Measurements from ENCODE around the gene SLC35E4. TPM values are rescaled to one million over a fixed set of nuclear protein-coding genes. Genes with fewer than 3 reads are reported as not detected.

Gene SLC35E4
- total and polyA plus RNA-seq, 12 donors, result 0.60 to 7.0 (median 3.3) TPM

DNA sequence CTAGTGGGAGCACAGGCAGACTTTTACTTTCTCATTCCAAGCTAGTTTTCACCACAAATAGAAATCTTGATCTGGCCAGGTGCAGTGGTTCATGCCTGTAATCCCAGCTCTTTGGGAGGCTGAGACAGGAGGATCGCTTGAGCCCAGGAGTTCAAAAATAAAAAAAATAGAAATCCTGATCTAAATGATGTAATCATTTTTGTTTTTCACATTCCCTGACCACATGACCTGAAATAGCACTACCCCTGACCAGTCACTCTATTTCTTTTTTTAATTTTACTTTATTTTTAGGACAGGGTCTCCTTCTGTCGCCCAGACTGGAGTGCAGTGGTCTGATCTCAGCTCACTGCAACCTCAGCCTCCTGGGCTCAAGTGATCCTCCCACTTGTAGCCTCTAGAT is 30.9 kb upstream of the SLC35E4 start:
- DNase-seq, result no peak
- peak overlapping the region in 1 of 5 donors; percentile 54 for H3K27ac ChIP-seq
- WGBS, 4 donors, result 89 to 93% (median 90%) methylated on average over 2 of the region's 2 CpGs

DNA sequence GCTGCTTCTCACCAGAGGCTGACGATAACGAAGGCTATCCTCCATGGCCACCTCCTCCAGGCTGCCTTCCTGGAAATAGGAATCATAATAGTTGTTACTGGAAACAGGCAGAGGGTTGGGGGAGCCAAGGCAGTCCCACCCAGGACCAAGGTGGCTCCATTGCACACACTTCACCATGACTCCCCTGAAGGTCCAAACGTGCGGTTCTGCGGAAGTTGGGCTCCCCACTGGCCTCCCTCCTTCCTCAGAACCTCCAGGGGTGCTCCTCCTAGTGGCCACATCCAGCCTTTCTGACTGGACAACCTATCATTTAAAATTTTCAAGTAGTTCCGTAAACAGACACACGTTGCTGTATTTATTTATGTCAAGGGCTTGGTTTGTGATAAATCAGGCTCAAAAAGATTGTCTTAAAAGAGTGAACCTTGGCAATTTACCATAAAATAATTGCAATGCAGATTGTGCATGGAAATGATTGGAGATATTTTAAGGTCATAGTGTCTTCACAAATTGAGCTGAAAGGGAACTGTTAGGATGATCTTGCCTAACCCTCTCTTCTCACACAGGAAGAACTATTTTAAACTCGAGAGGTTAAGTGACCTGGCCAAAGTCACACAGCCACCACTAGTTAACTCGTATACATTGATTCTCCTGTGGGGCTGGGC is 30.0 kb upstream of the SLC35E4 start:
- WGBS, 4 donors, result 16 to 21% (median 17%) methylated on average over 6 to 9 of the region's 9 CpGs
- no peaks in the 10 kb centered on the region for H3K9me3 ChIP-seq (replicated peaks in 1 of 3)
- peak overlapping the region in 3 of 5 donors; percentile 54 to 86 (median 74) for H3K27ac ChIP-seq
- peaks cover 34 to 40% of the 10 kb centered on the region in 2 donors for H3K4me1 ChIP-seq (replicated peaks in 1 of 2)
- H3K36me3 ChIP-seq (replicated peaks in 1 of 2), result no peaks in the 10 kb centered on the region
- H3K27me3 ChIP-seq, result no peaks in the 10 kb centered on the region
- peak overlapping the region in 1 of 4 donors; percentile 68 for H3K4me3 ChIP-seq
- intact Hi-C loops (cut with DNase I), result no loop called here
- TF ChIP-seq, protein P1, sequence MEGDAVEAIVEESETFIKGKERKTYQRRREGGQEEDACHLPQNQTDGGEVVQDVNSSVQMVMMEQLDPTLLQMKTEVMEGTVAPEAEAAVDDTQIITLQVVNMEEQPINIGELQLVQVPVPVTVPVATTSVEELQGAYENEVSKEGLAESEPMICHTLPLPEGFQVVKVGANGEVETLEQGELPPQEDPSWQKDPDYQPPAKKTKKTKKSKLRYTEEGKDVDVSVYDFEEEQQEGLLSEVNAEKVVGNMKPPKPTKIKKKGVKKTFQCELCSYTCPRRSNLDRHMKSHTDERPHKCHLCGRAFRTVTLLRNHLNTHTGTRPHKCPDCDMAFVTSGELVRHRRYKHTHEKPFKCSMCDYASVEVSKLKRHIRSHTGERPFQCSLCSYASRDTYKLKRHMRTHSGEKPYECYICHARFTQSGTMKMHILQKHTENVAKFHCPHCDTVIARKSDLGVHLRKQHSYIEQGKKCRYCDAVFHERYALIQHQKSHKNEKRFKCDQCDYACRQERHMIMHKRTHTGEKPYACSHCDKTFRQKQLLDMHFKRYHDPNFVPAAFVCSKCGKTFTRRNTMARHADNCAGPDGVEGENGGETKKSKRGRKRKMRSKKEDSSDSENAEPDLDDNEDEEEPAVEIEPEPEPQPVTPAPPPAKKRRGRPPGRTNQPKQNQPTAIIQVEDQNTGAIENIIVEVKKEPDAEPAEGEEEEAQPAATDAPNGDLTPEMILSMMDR (IDR thresholded peaks at IDR 0.05), result peak; percentile 58 to 73 (median 68)
- no peak for TF ChIP-seq POLR2A (IDR thresholded peaks at IDR 0.05)
- DNase-seq, result peak; percentile 54 to 77 (median 65)

More for the DNA sequence above, 30.9 kb upstream of the SLC35E4 start:
- H3K9me3 ChIP-seq (replicated peaks in 1 of 3), result no peaks in the 10 kb centered on the region
- TF ChIP-seq, protein P1 (IDR thresholded peaks at IDR 0.05), result no peak
- TF ChIP-seq POLR2A (IDR thresholded peaks at IDR 0.05), result no peak
- H3K4me1 ChIP-seq (replicated peaks in 1 of 2), result peaks cover 30 to 35% of the 10 kb centered on the region in 2 donors
- H3K36me3 ChIP-seq (replicated peaks in 1 of 2), result no peaks in the 10 kb centered on the region
- no peaks in the 10 kb centered on the region for H3K27me3 ChIP-seq
- intact Hi-C loops (cut with DNase I), result no loop called here
- H3K4me3 ChIP-seq, result no peak overlapping the region

DNA sequence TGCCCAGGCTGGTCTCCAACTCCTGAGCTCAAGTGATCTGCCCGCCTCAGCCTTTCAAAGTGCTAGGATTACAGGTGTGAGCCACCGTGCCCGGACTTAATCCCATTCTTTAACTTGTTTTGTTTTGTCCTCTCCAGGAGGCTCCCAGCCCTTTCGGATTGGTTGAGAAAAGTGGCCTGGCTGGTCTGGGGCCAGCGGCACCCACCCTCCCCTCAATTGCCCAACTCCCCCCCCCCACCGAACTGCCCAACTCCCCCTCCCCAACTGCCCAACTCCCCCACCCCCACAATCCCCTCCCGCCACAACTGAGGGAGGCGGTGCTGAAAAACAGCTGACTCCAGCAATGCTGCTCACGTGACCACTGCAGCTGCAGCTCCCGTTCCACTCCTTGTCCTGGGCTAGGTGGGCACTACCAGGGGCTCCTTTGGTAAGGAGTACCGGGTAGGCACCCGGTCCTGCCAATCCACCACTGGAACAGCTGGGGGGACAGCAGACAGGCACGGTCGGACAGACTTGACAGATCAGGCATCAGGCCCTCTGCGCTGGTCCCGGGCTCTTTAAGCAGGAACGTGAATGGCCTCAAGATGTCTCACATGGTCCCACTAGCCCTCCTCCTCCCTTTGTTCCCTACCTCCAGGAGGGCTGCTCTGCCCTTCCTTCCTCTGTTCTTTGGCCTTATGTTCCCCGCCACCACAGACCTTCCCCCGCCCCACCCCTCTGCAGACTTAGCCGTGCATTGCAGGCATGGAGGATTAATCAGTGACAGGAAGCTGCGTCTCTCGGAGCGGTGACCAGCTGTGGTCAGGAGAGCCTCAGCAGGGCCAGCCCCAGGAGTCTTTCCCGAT is 28.9 kb upstream of the SLC35E4 start, which contains the start of gene TCN2:
Gene TCN2, plus strand, starts transcription at position 720 of the 845 bp plus-strand sequence. CDS start 158 bp downstream, outside the sequence.
- peak in 1 of 2 donors; percentile 77 for TF ChIP-seq POLR2A (IDR thresholded peaks at IDR 0.05)
- TF ChIP-seq, protein P1 (IDR thresholded peaks at IDR 0.05), result peak in 3 of 6 experiments; percentile 16 to 30 (median 25)
- H3K27ac ChIP-seq, result peak within 1 kb of the TSS; percentile 6 to 93 (median 74)
- WGBS, 4 donors, result 0 to 1% (median 1%) methylated on average over 19 to 24 of the region's 24 CpGs
- peaks cover 0 to 7% of the 10 kb centered on the region in 2 donors for H3K36me3 ChIP-seq (replicated peaks in 1 of 2)
- H3K4me1 ChIP-seq (replicated peaks in 1 of 2), result peaks cover 34 to 40% of the 10 kb centered on the region in 2 donors
- no peaks in the 10 kb centered on the region for H3K9me3 ChIP-seq (replicated peaks in 1 of 3)
- H3K27me3 ChIP-seq, result no peaks in the 10 kb centered on the region
- intact Hi-C loops (cut with DNase I), result no loop called here
- DNase-seq, result peak; percentile 75 to 91 (median 83)
- peak within 1 kb of the TSS; percentile 21 to 68 (median 43) for H3K4me3 ChIP-seq

Data from adrenal gland (tissue), 12 donors.